ENCODE measurements around the gene PREX1. TPM values are rescaled to one million over a fixed set of nuclear protein-coding genes. Genes with fewer than 3 reads are reported as not detected.

The PREX1 gene
- total RNA-seq, 4 donors from 2014 or later = 9.9 to 150 (median 18.4) TPM

- Histone ChIP-seq H3K4me1 (no peaks in the 10 kb centered on the region), H3K9me3 (no peaks in the 10 kb centered on the region), H3K36me3 (no peaks in the 10 kb centered on the region), H3K27ac (no peak overlapping the region), H3K4me3 (no peak overlapping the region), H3K27me3 (no peaks in the 10 kb centered on the region)
- no peak for DNase-seq
- TF ChIP-seq CTCF (IDR thresholded peaks at IDR 0.05) = no peak
- no peak for TF ChIP-seq POLR2A (IDR thresholded peaks at IDR 0.05)
Measured at GRCh38 chr20:48662711-48663110, 165.1 kb downstream of the PREX1 start.

GRCh38 chr20:48661575-48662455 lies 166.0 kb downstream of the PREX1 start:
- DNase-seq = no peak
- TF ChIP-seq POLR2A (IDR thresholded peaks at IDR 0.05) (no peak), CTCF (IDR thresholded peaks at IDR 0.05) (no peak)

GRCh38 chr20:48660788-48661187 lies 167.0 kb downstream of the PREX1 start:
- H3K9me3 ChIP-seq = no peaks in the 10 kb centered on the region
- no peak overlapping the region for H3K4me3 ChIP-seq
- H3K27me3 ChIP-seq = no peaks in the 10 kb centered on the region
- DNase-seq = no peak
- TF ChIP-seq CTCF (IDR thresholded peaks at IDR 0.05) (no peak), POLR2A (IDR thresholded peaks at IDR 0.05) (no peak)
- no peaks in the 10 kb centered on the region for H3K4me1 ChIP-seq
- H3K36me3 ChIP-seq = peaks cover 0 to 14% (median 0%) of the 10 kb centered on the region in 3 donors
- H3K27ac ChIP-seq = no peak overlapping the region

More at GRCh38 chr20:48661575-48662455, 166.0 kb downstream of the PREX1 start:
- Histone ChIP-seq H3K27ac (no peak overlapping the region), H3K4me1 (no peaks in the 10 kb centered on the region), H3K36me3 (peaks cover 0 to 5% (median 0%) of the 10 kb centered on the region in 3 donors), H3K9me3 (no peaks in the 10 kb centered on the region), H3K27me3 (no peaks in the 10 kb centered on the region), H3K4me3 (no peak overlapping the region)

GRCh38 chr20:48659858-48660257 lies 167.9 kb downstream of the PREX1 start:
- no peak for DNase-seq
- H3K4me3 ChIP-seq = no peak overlapping the region
- H3K27ac ChIP-seq = no peak overlapping the region
- TF ChIP-seq POLR2A (IDR thresholded peaks at IDR 0.05) (no peak), CTCF (IDR thresholded peaks at IDR 0.05) (no peak)
- H3K9me3 ChIP-seq = no peaks in the 10 kb centered on the region
- H3K4me1 ChIP-seq = no peaks in the 10 kb centered on the region
- no peaks in the 10 kb centered on the region for H3K27me3 ChIP-seq
- peaks cover 0 to 23% (median 0%) of the 10 kb centered on the region in 3 donors for H3K36me3 ChIP-seq

- Histone ChIP-seq H3K27me3 (no peaks in the 10 kb centered on the region), H3K9me3 (no peaks in the 10 kb centered on the region), H3K4me3 (no peak overlapping the region), H3K27ac (no peak overlapping the region), H3K4me1 (no peaks in the 10 kb centered on the region), H3K36me3 (peaks cover 0 to 29% (median 0%) of the 10 kb centered on the region in 3 donors)
- TF ChIP-seq CTCF (IDR thresholded peaks at IDR 0.05) = no peak
- no peak for TF ChIP-seq POLR2A (IDR thresholded peaks at IDR 0.05)
- DNase-seq = no peak
Measured at GRCh38 chr20:48658505-48658904, 169.3 kb downstream of the PREX1 start.
